Neural progenitor cell (in vitro differentiated cells): ENCODE measurements around the gene SLC6A14.

Experiments used
- EZH2 ChIP-seq: fragments of 200-600 bp; sonication (generic); IDR thresholded peaks from 2 replicates; pipeline ENCODE4 v1.6.1; 2017; ENCODE audit warnings: antibody characterized with exemption, mild to moderate bottlenecking, moderate library complexity
- TF ChIP-seq, protein P1 (sequence below): fragments of 200-600 bp; sonication (generic); IDR thresholded peaks from 2 replicates; pipeline ENCODE4 v1.5.1; 2017; ENCODE audit warnings: antibody characterized with exemption, mild to moderate bottlenecking

DNA sequence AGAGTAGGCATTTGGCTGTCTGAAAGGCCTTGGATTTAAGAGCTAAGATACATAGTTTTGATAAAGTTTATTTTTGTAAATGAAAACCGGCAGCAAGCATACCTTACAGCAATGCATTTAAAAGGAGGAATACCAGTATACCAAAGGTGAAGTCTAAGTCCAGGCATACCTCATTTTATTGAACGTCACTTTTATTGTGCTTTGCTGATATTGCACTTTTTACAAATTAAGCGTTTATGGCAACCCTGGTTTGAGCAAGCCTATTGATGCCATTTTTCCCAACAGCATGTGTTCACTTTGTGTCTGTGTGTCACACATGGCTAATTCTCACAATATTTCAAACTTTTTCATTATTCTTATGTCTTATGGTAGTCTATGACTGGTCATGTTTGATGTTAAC, 8.4 kb upstream of the SLC6A14 start:
- TF ChIP-seq, protein P1, sequence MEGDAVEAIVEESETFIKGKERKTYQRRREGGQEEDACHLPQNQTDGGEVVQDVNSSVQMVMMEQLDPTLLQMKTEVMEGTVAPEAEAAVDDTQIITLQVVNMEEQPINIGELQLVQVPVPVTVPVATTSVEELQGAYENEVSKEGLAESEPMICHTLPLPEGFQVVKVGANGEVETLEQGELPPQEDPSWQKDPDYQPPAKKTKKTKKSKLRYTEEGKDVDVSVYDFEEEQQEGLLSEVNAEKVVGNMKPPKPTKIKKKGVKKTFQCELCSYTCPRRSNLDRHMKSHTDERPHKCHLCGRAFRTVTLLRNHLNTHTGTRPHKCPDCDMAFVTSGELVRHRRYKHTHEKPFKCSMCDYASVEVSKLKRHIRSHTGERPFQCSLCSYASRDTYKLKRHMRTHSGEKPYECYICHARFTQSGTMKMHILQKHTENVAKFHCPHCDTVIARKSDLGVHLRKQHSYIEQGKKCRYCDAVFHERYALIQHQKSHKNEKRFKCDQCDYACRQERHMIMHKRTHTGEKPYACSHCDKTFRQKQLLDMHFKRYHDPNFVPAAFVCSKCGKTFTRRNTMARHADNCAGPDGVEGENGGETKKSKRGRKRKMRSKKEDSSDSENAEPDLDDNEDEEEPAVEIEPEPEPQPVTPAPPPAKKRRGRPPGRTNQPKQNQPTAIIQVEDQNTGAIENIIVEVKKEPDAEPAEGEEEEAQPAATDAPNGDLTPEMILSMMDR: no peak
- TF ChIP-seq EZH2: no peak
